CD4-positive, alpha-beta T cell (primary cell): ENCODE data around the gene XRCC4. TPM values are rescaled to one million over a fixed set of nuclear protein-coding genes. Genes with fewer than 3 reads are reported as not detected.

Source experiments
- ATAC-seq: fragments of 200-7000 bp; cut with Tn5 transposase; one replicate; pipeline ENCODE4 v1.10.0; 2022; ENCODE audit warnings: mild to moderate bottlenecking; ENCODE audit not compliant: poor library complexity
- CTCF ChIA-PET: fragments of 350-600 bp; sonication (Branson Sonifier 250); formaldehyde crosslinking; loops from one replicate; lab custom pipeline; 2021; ENCODE audit warnings: antibody characterized with exemption, inconsistent platforms; lab: Charles Lee
- POLR2A ChIA-PET: fragments of 350-600 bp; sonication (Branson Sonifier 250); formaldehyde crosslinking; loops from one replicate; lab custom pipeline; 2021; ENCODE audit warnings: antibody characterized with exemption, inconsistent platforms; lab: Charles Lee
- DNase-seq, 14 experiments: peaks; one replicate each; pipeline ENCODE4 v3.0.0-alpha.2; 2013 to 2020; ENCODE audit warnings: mixed read lengths in 2 of 14
- H3K27ac ChIP-seq, 2 donors: one replicate each; pipeline versions ENCODE4 v1.5.1 to v1.7.0; 2013; ENCODE audit warnings: low read length in 2 of 2, low read depth in 1 of 2, mild to moderate bottlenecking in 1 of 2
- H3K27me3 ChIP-seq, 2 experiments: 1 replicate in 1 of 2; 2 replicates in 1 of 2; pipeline versions ENCODE4 v1.6.1 to v1.7.0; 2013; ENCODE audit warnings: low read length in 2 of 2, control low read depth in 1 of 2, mild to moderate bottlenecking in 1 of 2, moderate library complexity in 1 of 2; ENCODE audit not compliant: insufficient read depth in 2 of 2, control insufficient read depth in 1 of 2
- H3K36me3 ChIP-seq: one replicate; pipeline ENCODE4 v1.6.1; 2013; ENCODE audit warnings: low read length, control low read depth; ENCODE audit not compliant: insufficient read depth
- H3K4me1 ChIP-seq: one replicate; pipeline ENCODE4 v1.6.1; 2013; ENCODE audit warnings: low read length, control low read depth; ENCODE audit not compliant: insufficient read depth
- H3K4me3 ChIP-seq: one replicate; pipeline ENCODE4 v1.5.1; 2013; ENCODE audit warnings: mild to moderate bottlenecking, low read length, moderate library complexity
- H3K9me3 ChIP-seq, 2 experiments: 1 replicate in 1 of 2; 2 replicates in 1 of 2; pipeline versions ENCODE4 v1.6.1 to v1.7.0; 2013; ENCODE audit warnings: low read length in 2 of 2, mild to moderate bottlenecking in 2 of 2, control low read depth in 1 of 2, moderate library complexity in 1 of 2; ENCODE audit not compliant: control insufficient read depth in 1 of 2, insufficient read depth in 1 of 2
- H3K27ac Mint-ChIP-seq: one replicate; pipeline ENCODE4 v1.8.0; 2020; ENCODE audit warnings: mixed read lengths
- H3K27me3 Mint-ChIP-seq: one replicate; pipeline ENCODE4 v1.8.0; 2021; ENCODE audit warnings: mixed read lengths
- H3K36me3 Mint-ChIP-seq: one replicate; pipeline ENCODE4 v1.8.0; 2021; ENCODE audit warnings: low read depth, mixed read lengths
- H3K4me1 Mint-ChIP-seq: one replicate; pipeline ENCODE4 v1.8.0; 2021; ENCODE audit warnings: low read depth, mixed read lengths
- H3K4me3 Mint-ChIP-seq: one replicate; pipeline ENCODE4 v1.8.0; 2020; ENCODE audit warnings: mild to moderate bottlenecking, mixed read lengths
- H3K9me3 Mint-ChIP-seq: one replicate; pipeline ENCODE4 v1.8.0; 2020; ENCODE audit warnings: mixed read lengths
- CTCF ChIP-seq: fragments of 200-600 bp; IDR thresholded peaks from one replicate; pipeline ENCODE4 v1.8.0; 2022; ENCODE audit warnings: antibody characterized with exemption, mild to moderate bottlenecking
- intact Hi-C, 2 experiments: fragments of 100-400 bp; cut with DNase I in 1 of 2; cut with micrococcal nuclease in 1 of 2; formaldehyde crosslinking; loops; one replicate each; pipeline versions ENCODE4 v1.15.1 to v1.9.0; 2023 to 2025; cut with DNase I, micrococcal nuclease
- total RNA-seq, 174 experiments: library from RNA in 2 of 174; stranded (reverse) in 2 of 174; gene quantifications; one replicate each; pipeline ENCODE4 v1.2.3 and lab custom pipeline; 2021 to 2026

XRCC4 gene
- total RNA-seq, 2 experiments from 2014 or later: 1.8 TPM

- no peak overlapping the region for H3K27ac ChIP-seq
- H3K4me3 ChIP-seq: no peak overlapping the region
- CTCF ChIA-PET: no interaction called here
- Mint-ChIP-seq H3K27me3 (no peaks in the 10 kb centered on the region), H3K4me3 (no peak overlapping the region), H3K4me1 (no peaks in the 10 kb centered on the region), H3K9me3 (no peaks in the 10 kb centered on the region), H3K36me3 (no peaks in the 10 kb centered on the region), H3K27ac (no peak overlapping the region)
- ATAC-seq (no peak), DNase-seq (no peak)
- H3K27me3 ChIP-seq: no peaks in the 10 kb centered on the region
- intact Hi-C loops: no loop called here
- H3K36me3 ChIP-seq: no peaks in the 10 kb centered on the region
- H3K9me3 ChIP-seq: no peaks in the 10 kb centered on the region
- POLR2A ChIA-PET: no interaction called here
- TF ChIP-seq CTCF: no peak
- H3K4me1 ChIP-seq: no peaks in the 10 kb centered on the region
These were observed 188.0 kb downstream of the XRCC4 start for GRCh38 chr5:83265318-83265717.

DNA sequence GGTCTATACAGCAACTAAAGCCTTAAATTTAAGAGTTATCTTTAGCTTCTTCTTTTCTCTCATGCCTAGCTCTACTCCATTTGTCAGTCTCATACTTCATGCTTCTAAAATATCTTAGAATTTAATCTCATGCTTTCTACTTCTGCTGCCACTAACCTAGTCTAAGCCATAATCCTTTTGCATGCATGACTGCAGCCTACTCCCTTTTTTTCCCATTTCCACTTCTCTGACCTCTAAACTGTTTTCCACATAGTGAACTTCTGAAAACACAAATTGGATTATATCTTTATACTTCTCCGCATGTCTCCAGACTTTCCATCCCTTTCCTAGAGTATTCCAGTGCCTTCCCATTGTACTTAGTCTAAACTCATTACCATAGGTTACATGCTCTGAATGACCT lies 193.0 kb downstream of the XRCC4 start:
- H3K4me3 ChIP-seq: no peak overlapping the region
- CTCF ChIA-PET: no interaction called here
- H3K4me1 ChIP-seq: no peaks in the 10 kb centered on the region
- Mint-ChIP-seq H3K27ac (no peak overlapping the region), H3K4me3 (no peak overlapping the region), H3K9me3 (no peaks in the 10 kb centered on the region), H3K36me3 (no peaks in the 10 kb centered on the region), H3K4me1 (no peaks in the 10 kb centered on the region), H3K27me3 (no peaks in the 10 kb centered on the region)
- DNase-seq (no peak), ATAC-seq (no peak)
- H3K9me3 ChIP-seq: no peaks in the 10 kb centered on the region
- no peaks in the 10 kb centered on the region for H3K36me3 ChIP-seq
- H3K27me3 ChIP-seq: no peaks in the 10 kb centered on the region
- POLR2A ChIA-PET: no interaction called here
- intact Hi-C loops: no loop called here
- TF ChIP-seq CTCF: no peak
- H3K27ac ChIP-seq: no peak overlapping the region

- no peak for DNase-seq
- H3K9me3 ChIP-seq: no peaks in the 10 kb centered on the region
- H3K27me3 ChIP-seq: no peaks in the 10 kb centered on the region
- Mint-ChIP-seq H3K4me3 (no peak overlapping the region), H3K4me1 (no peaks in the 10 kb centered on the region), H3K27ac (no peak overlapping the region), H3K27me3 (no peaks in the 10 kb centered on the region), H3K9me3 (no peaks in the 10 kb centered on the region), H3K36me3 (no peaks in the 10 kb centered on the region)
- H3K4me1 ChIP-seq: no peaks in the 10 kb centered on the region
- H3K36me3 ChIP-seq: no peaks in the 10 kb centered on the region
- POLR2A ChIA-PET: no interaction called here
- H3K27ac ChIP-seq: no peak overlapping the region
- intact Hi-C loops: no loop called here
- ATAC-seq: no peak
- no peak for TF ChIP-seq CTCF
- H3K4me3 ChIP-seq: no peak overlapping the region
- CTCF ChIA-PET: no interaction called here
These were observed 199.8 kb downstream of the XRCC4 start for GRCh38 chr5:83277154-83277553.
